GM12873 (cell line): ENCODE measurements around the gene NENF.

ENCODE experiments used
- CTCF ChIP-seq: IDR thresholded peaks from 2 replicates; pipeline ENCODE4 v1.5.1; 2012; ENCODE audit warnings: low read depth, mild to moderate bottlenecking, moderate library complexity, low read length, control low read depth; ENCODE audit not compliant: insufficient read depth; ENCODE audit errors: missing control alignments

Gene NENF

GRCh38 chr1:212487286-212487685, 54.6 kb downstream of the NENF start:
- TF ChIP-seq CTCF: no peak

GRCh38 chr1:212487774-212488435, 55.2 kb downstream of the NENF start:
- no peak for TF ChIP-seq CTCF

GRCh38 chr1:212488436-212489283, 55.9 kb downstream of the NENF start:
- no peak for TF ChIP-seq CTCF

DNA sequence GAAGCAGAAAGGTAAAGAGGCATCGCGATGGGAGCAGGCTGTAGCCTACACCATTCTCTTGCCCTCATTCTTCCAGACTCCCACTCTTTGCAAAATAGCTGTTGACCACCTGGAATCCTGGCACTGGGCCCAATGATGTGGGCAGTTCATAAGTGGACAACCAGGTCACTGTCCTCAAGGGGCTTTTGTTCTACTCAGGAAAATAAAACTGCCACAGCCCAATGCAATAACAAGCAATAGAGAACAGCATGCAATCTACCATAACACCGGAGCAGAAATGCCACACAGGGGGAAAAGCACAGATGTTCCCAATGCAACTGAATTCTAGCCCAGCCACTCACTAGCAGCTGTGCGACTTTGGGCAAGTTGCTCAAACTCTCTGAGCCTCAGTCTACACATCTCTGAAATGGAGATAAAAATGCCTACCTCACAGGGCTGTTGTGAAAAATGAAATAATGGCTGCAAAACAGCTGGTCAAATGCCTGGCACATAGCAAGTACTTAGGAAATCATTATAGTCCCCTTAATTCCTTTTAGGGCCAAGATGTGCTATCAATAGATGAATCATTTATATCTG, 56.7 kb downstream of the NENF start:
- TF ChIP-seq CTCF: no peak

- TF ChIP-seq CTCF: no peak
These were observed 57.6 kb downstream of the NENF start for GRCh38 chr1:212490276-212490675.

DNA sequence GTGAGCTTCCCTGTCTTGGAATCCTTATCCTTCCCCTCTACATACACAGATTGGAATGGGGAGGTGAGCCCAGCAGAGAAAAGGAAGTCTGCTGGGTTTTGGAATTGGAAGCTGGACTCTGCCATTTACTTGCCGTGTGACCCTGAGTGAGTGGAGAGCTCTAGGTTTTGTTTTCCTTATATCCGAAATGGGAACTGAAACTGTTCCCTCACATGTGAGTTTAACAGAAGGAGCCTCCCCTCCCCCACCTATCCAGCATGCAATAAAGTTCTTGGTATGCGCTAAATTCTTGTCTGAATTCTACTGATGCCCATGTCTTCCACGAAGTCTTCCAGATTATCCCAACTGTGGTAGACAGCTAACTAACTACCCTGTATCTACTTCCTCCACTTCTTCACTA, 58.7 kb downstream of the NENF start:
- no peak for TF ChIP-seq CTCF
